ENCODE results near the gene IGLL5.
A peak's percentile ranks its signal among the peaks of the same experiment; 100 is the strongest.
"Not testable (repeated sequence)": the region's sequence is repeated elsewhere in the genome, so short reads cannot be mapped to it uniquely, and the experiment has no call there.

IGLL5 gene

GRCh38 chr22:22912135-22912987 is 24.7 kb downstream of the IGLL5 start:
- DNase-seq, result no peak

GRCh38 chr22:22912988-22913253 is 25.3 kb downstream of the IGLL5 start:
- no peak for DNase-seq

DNA sequence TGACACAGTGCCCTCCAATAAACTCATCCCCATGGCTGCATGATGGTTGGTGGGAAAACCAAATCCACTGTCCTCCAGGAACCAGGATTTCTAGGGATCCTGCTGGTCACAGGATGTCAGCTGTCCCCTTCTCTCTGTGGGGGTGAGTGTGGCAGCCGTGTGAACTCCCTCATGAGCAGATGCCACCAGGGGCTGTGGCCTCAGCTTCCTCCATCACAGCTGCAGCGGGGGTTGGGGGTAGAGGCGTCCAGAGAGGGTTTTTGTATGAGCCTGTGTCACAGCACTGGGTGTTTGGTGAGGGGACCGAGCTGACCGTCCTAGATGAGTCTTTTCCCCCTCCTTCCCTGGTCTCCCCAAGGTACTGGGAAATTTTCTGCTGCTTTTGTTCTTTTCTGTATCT is 26.4 kb downstream of the IGLL5 start:
- DNase-seq, result no peak

- peak in 4 of 56 donors; percentile 2 to 16 (median 4) for DNase-seq
These were observed 27.4 kb downstream of the IGLL5 start for GRCh38 chr22:22914726-22915669.

GRCh38 chr22:22915670-22916035 is 28.0 kb downstream of the IGLL5 start:
- DNase-seq, result no peak

GRCh38 chr22:22916215-22916951 is 28.8 kb downstream of the IGLL5 start:
- DNase-seq, result no peak

- no peak for DNase-seq
These were observed 29.3 kb downstream of the IGLL5 start for GRCh38 chr22:22916952-22917290.

- DNase-seq, result no peak
These were observed 29.8 kb downstream of the IGLL5 start for GRCh38 chr22:22917377-22917776.

DNA sequence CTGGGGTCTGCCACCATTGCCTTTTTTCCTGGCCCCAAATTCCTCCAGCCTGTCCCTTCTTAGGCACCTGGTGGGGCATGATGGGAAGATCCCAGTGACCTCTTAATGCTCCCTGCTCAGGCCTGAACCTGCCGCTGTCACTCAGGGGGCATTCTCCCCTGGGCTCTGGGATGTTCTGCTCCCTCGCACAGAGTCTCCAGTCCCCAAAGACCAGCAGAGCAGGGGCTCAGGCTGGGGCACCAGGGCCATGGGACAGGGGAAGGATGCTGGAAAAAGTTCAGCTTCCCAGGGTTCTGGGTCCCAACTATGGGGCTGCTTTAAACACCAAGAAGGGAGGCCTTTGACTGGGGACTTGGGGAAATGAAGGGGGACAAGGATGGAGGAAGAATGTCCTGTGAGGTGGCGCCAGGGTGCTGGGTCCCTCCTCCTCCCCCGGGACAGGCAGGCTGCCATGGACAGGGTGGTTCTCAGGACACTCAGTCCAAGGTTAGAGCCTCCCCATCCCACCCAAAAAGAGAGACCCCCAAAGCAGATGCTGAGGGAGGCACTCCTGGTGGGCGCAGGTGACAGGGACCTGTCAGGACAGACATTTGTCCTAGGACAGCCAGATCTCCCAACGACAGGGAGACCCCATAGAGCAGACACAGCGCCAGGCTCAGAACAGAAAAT is 30.8 kb downstream of the IGLL5 start:
- DNase-seq, result no peak

DNA sequence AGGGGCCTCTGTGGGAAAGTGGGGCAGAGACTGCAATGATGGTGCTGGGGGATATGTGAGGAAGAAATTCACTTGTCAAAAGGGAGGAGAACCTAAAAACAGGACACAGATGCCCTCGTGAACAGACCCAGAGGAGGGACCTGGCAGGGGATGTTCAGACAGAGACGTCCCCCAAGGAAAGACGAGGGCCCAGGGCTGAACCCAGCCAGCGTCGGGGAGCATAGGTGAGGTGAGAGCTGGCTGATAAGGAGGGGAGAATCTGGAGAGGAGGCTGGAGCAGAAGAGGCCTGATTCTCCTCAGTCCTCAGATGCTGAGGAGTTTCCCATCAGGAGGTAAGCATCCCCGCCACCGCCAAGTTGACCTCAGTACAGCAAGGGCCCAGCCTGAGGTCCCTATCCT is 31.4 kb downstream of the IGLL5 start:
- no peak for DNase-seq

- no peak for DNase-seq
These were observed 32.6 kb downstream of the IGLL5 start for GRCh38 chr22:22920104-22920654.

DNA sequence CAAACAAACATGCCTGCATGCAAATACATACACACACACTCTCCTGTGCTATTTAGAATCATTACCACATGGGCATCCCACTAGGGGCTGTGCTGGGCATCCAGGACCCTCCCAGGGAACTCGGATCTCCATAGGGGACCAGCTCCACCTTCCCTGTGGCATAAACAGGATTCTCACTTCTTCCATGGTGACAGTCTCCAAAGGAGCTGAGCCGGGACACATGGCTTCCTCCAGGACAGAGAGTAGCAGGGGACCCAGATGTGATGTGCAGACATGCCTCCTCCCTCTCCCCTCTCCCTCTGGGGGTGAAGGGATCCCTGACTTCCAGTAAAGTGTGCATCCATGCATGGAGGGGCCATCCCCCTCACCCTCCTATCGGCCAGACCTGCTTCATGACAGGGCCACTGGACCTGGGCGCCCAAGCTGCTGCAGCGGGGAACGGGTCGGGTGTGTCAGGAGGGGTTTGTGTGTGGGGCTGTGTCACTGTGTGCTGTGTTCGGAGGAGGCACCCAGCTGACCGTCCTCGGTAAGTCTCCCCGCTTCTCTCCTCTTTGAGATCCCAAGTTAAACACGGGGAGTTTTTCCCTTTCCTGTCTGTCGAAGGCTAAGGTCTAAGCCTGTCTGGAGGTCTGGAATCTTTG is 33.4 kb downstream of the IGLL5 start:
- DNase-seq, result no peak

DNA sequence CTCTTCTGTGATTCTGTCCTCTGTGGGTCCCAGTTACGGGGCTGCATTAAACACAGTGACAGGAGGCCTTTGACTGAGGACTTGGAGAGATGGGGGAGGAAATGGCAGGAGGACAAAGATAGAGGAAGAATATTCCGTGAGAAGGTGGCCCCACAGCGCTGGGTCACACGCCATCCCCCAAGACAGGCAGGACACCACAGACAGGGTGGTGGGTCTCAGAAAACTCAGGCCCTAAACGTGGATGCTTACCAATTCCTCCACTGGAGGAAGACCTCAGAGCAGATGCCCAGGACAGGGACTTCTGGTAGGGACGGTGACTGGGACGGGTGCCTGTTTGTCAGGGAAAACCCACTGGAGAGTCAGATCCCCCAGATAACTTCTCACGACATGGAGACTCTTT is 34.0 kb downstream of the IGLL5 start:
- no peak for DNase-seq

DNA sequence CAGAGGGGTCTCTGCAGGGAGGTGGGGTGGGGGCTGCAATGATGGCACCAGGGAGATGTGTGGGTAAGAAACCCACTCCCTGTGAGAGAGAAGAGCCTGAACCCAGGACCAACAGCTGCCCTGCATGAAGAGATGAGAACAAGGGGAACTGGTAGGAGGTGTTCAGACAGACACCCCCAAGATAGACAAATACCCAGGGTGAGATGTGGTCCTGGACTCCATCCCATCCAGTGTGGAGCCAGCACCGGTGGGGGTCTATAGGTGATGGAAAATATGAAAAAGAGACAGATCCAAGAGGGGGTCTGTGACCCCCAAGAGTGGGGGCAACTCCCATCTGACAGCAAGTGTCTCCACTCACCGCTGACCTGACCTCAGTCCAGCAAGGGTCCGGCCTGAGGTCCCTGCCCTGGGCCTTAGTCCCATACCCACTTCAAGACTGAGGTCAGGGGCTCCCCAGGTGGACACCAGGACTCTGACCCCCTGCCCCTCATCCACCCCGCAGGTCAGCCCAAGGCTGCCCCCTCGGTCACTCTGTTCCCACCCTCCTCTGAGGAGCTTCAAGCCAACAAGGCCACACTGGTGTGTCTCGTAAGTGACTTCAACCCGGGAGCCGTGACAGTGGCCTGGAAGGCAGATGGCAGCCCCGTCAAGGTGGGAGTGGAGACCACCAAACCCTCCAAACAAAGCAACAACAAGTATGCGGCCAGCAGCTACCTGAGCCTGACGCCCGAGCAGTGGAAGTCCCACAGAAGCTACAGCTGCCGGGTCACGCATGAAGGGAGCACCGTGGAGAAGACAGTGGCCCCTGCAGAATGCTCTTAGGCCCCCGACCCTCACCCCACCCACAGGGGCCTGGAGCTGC is 34.7 kb downstream of the IGLL5 start:
- DNase-seq, result not testable (repeated sequence)

- DNase-seq, result no peak
These were observed 35.3 kb downstream of the IGLL5 start for GRCh38 chr22:22922954-22923319.

- DNase-seq, result no peak
These were observed 35.8 kb downstream of the IGLL5 start for GRCh38 chr22:22923379-22923778.

GRCh38 chr22:22923930-22924329 is 36.3 kb downstream of the IGLL5 start:
- no peak for DNase-seq

GRCh38 chr22:22924369-22925145 is 36.9 kb downstream of the IGLL5 start:
- DNase-seq, result no peak

Data from nucleus accumbens (tissue), 56 donors.